Measurements from ENCODE around the gene NIPBL. TPM values are rescaled to one million over a fixed set of nuclear protein-coding genes. Genes with fewer than 3 reads are reported as not detected.
A peak's percentile ranks its signal among the peaks of the same experiment; 100 is the strongest.
"Not testable (repeated sequence)": the region's sequence is repeated elsewhere in the genome, so short reads cannot be mapped to it uniquely, and the experiment has no call there.

Gene NIPBL
- total RNA-seq, 1 donor, result 52.8 TPM

DNA sequence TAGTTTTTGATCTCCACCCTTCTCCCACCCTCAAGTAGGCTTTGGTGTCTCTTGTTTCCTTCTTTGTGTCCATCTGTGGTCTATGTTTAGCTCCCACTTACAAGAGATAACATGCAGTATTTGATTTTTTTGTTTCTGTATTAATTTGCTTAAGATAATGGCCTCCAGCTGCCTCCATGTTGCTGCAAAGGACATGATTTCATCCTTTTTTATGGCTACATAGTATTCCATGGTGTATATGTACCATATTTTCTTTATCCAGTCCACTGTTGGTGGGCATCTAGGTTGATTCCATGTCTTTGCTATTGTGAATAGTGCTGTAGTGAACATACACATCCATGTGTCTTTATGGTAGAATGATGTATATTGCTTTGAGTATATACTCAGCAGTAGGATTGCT, 24.5 kb downstream of the NIPBL start:
- DNase-seq (ENCODE audit: low read depth in 2 of 3, low spot score in 2 of 3), result not testable (repeated sequence)

DNA sequence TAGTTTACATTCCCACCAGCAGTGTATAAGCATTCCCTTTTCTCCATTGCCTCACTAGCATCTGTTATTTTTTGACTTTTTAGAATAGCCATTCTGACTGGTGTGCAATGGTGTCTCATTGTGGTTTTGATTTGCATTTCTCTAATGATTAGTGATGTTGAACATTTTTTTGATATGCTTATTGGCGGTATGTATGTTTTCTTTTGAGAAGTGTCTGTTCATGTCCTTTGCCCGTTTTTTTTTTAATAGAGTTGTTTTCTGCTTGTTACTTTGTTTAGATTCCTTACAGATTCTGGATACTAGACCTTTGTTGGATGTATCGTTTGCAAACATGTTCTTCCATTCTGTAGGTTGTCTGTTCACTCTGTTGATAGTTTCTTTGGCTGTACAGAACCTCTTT, 25.3 kb downstream of the NIPBL start:
- no peak for DNase-seq (ENCODE audit: low read depth in 2 of 3, low spot score in 2 of 3)

DNA sequence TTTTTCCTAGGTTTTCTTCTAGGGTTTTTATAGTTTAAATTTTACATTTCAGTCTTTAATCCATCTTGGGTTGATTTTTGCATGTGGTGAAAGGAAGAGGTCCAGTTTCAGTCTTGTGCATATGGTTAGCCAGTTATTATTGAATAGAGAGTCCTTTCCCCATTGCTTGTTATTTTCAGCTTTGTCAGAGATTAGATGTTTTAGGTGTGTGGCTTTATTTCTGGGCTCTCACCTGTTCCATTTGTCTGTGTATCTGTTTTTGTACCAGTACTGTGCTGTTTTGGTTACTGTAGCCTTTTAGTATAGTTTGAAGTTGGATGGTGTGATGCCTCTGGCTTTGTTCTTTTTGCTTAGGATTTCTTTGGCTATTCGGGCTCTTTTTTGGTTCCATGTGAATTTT, 25.8 kb downstream of the NIPBL start:
- no peak for DNase-seq (ENCODE audit: low read depth in 2 of 3, low spot score in 2 of 3)

DNA sequence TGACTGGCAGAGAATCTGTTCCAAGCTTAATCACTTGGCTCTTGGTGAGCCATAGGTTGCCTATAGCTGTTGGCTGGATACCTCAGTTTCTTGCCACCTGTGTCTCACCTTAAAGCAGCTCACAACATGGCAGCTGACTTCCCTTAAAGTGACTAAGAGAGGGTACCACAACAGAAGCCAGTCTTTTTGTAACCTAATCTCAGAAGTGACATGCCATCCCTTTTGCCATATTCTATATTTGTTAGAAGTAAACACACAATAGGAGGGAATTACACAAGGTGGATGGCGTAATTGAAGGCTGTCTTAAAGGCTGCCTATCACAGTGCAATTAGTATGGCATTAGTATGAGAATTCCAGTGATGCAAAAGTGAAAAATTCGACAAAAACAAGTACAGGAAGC, 28.1 kb downstream of the NIPBL start:
- DNase-seq (ENCODE audit: low read depth in 2 of 3, low spot score in 2 of 3), result no peak

DNA sequence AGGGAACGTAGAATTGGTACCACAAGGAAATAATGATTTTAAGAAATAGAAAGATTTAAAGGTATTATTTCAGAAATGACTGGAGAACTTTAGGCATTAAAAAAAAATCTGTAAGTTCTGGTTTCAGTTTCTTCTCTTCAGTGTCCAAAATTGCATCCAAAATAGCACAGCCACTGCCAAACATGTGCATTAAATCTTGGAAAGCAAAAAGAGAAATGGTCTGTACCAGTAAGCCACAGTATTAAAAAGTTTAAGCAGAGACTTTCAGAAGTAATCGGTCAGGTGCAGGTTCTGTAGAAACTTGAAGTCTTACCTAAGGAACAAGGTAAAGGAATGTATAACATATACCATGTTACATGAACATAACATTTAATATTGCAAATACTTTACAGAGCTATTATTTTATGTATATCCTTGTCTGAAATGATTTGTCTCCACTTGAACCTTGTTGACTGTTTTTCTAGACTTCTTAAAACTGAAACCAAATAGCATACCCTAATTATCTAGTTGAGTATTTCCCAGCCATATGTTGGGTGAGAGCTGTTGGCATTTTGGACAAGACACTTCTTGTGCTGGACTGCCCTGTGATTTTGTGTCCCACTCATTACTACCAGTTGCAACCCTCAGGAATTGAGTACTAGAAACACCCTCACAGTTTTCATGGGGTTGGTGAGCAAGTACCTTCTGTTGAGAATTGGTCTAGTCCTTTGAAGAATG, 32.1 kb downstream of the NIPBL start:
- DNase-seq (ENCODE audit: low read depth in 2 of 3, low spot score in 2 of 3), result peak in 1 of 3 donors; percentile 6

DNA sequence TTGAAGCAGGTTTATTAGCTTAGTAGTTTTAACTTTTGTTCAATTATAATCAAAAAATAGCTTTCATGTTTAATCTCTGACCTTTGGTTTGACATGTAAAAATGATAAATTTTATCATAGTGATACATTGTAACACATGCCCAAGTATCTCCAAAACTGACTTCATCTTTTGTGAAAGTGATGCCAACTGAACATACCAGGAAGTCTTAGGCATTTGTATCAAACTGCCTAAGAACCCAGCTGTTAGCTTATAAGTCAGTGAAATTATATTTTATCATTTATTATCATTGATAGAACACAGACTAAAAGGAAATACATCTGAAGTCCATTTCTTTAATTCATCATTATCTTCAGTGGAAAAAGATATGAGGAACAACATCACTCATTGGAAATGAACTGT, 39.1 kb downstream of the NIPBL start:
- no peak for DNase-seq (ENCODE audit: low read depth in 2 of 3, low spot score in 2 of 3)

DNA sequence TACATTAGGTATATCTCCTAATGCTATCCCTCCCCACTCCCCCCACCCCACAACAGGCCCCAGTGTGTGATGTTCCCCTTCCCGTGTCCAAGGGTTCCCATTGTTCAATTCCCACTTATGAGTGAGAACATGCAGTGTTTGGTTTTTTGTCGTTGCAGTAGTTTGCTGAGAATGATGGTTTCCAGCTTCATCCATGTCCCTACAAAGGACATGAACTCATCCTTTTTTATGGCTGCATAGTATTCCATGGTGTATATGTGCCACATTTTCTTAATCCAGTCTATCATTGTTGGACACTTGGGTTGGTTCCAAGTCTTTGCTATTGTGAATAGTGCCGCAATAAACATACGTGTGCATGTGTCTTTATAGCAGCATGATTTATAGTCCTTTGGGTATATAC, 40.0 kb downstream of the NIPBL start:
- not testable (repeated sequence) for DNase-seq (ENCODE audit: low read depth in 2 of 3, low spot score in 2 of 3)

DNA sequence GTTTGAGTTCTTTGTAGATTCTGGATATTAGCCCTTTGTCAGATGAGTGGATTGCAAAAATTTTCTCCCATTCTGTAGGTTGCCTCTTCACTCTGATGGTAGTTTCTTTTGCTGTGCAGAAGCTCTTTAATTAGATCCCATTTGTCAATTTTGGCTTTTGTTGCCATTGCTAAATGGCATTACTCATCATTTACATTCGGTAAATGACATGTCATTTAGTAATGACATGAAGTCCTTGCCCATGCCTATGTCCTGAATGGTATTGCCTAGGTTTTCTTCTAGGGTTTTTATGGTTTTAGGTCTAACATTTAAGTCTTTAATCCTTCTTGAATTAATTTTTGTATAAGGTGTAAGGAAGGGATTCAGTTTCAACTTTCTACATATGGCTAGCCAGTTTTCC, 40.8 kb downstream of the NIPBL start:
- not testable (repeated sequence) for DNase-seq (ENCODE audit: low read depth in 2 of 3, low spot score in 2 of 3)

DNA sequence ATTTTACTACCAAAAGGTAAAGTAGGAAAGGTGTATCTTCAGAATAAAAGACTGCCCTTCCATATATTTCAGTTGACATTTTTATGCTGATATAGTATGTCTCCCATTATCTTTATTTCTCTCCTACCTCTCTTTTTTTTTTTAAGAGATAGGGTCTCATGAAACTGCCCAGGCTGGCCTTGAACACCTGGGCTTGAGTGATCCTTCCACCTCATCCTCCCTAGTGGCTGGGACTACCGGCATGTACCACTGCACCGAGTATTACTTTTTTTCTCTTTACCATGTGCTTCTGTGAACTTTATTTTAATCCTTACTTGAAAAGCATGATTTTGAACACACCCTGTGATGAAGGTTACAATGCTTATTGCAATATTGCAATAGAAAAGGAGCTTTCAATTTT, 42.7 kb downstream of the NIPBL start:
- no peak for DNase-seq (ENCODE audit: low read depth in 2 of 3, low spot score in 2 of 3)

DNA sequence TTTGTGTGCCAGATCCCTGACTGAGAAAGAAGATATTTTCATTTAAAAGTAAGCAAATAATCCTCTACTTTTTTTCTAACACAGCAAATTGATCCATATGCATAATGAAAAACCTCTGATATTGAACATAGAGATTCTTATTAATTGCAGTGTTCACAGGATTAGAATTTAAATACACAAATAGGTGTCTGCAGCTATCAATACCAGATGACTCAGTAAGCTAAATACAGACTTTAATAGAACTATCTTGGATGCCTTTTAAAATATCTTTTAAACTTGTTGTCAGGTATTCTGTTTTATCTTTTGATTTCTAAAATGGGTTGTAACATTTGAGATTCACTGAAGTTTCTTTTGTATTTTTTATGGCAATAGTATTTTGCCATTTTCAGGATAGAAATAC, 43.1 kb downstream of the NIPBL start:
- no peak for DNase-seq (ENCODE audit: low read depth in 2 of 3, low spot score in 2 of 3)

DNA sequence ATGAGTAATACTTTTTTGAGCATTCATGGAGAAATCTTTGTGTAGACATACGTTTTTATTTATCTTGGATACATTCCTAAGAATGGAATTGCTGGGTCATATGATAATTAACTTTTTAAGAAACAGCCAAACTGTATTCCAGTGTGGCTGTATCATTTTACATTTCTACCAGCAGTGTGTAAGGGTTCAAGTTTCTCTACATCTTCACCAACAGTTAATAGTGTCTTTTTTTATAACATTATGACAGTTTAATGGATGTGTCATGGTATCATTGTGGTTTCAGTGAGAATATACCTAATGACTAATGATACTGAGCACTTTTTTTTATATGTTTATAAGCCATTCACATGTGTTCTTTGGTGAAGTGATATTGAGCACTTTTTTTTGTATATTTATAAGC, 52.4 kb downstream of the NIPBL start:
- DNase-seq (ENCODE audit: low read depth in 2 of 3, low spot score in 2 of 3), result peak in 1 of 3 donors; percentile 7

DNA sequence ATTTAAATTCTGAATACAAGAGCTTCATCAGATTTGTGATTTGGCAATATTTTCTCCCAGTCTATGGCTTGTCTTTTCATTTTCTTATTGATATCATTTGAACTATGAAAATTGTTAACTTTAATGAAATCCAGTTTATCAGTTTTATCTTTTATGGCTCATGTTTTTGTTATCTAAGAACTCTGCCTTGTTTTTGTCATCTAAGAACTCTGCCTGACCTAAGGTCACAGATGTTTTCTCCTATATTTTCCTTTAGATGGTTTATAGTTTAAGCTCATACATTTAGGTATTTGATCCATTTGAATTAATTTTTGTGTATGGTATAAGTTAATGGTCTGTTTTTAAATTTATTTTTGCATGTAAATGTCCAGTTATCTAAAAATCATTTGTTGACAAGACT, 52.9 kb downstream of the NIPBL start:
- DNase-seq (ENCODE audit: low read depth in 2 of 3, low spot score in 2 of 3), result no peak

DNA sequence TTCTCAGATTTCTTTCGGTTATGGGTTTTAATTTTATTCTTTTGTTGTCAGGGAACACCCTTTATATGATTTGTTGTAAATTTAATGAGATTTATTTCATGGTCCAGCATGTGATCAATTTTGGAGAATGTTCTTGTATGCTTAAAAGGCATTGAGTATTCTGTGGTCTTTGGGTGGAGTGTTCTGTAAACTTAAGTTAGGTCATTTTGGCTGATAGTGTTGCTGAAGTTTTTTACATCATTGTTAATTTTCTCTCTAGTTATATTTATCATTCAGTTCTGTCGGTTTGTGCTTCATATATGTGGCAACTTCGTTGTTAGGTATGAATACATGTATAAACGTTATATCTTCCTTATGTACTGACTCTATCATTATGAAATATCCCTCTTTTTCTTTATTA, 55.5 kb downstream of the NIPBL start:
- no peak for DNase-seq (ENCODE audit: low read depth in 2 of 3, low spot score in 2 of 3)

DNA sequence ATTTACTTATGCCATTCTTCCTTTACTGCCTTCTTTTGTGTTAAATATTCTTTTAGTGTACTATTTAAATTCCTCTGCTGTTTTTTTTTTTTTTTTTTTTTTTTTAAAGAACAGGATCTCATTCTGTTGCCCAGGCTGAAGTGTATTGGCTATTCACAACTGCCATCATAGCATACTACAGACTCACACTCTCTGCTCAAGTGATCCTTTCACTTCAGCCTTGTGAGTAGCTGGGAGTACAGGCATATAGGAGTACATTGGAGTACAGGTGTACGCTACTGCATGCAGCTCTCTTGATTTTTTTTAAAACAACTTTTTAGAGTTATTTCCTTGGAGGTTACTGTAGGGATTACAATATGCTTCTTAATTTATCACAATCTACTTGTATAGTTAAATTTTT, 56.1 kb downstream of the NIPBL start:
- no peak for DNase-seq (ENCODE audit: low read depth in 2 of 3, low spot score in 2 of 3)

DNA sequence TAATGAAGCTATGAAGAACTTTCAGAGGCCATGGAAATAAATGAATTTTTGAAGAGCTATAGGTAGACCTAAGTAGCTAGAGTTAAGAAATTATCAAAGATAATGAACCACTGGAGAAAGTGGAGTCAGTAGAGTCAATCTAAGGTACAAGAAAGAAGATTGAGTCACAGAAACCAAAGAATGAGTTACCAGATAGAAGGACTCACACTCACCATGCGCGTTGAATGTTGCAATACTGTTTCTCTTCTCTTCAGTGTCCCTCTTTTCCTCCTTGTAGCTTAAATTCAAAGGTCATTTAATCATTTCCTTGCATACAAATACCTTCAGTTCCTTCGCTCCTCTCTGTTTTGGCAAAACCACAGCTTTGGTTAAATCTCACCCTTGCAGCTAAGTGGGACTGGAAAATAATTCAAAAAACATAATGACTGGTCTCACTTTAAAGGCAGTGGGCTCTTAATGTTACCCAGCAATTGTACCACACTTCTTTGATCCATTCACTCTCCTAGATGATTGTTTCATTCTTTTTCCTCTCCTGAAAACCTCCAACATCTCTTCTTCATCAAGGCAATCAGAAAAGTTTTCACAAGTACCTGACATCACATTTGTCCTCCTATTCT, 58.3 kb downstream of the NIPBL start:
- DNase-seq (ENCODE audit: low read depth in 2 of 3, low spot score in 2 of 3), result no peak

DNA sequence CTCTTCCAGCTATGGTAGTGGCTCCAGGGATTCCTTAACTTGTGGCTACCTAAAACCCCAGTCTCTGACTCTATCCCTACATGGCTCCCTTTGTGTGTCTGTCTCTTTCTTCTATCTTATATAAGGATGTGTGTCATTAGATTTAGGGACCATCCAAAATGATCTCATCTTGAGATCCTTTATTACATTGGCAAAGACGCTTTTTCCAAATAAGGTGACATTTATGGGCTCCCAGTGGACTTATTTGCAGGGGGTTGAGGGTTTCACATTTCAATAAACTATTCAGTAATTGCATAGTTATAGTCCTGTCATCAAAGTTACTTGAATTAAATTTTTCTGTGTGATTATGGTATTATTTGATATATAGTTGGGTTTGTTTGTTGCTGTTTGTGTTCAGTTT, 59.2 kb downstream of the NIPBL start:
- DNase-seq (ENCODE audit: low read depth in 2 of 3, low spot score in 2 of 3), result no peak

DNA sequence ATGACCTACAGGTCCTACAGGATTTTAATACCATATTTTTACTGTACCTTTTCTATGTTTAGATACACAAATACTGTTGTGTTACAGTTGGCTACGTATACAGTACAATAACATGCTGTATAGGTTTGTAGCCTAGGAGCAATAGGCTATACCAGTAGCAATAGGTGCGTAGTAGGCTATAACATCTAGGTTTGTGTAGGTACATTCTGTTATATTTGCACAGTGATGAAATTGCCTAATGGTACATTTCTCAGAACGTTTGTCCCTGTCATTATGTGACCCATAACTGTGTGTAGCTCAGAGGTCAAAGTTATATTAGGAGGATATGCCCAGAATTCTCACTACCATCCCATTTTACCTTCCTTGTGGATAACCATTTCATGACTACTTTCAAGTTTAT, 59.7 kb downstream of the NIPBL start:
- DNase-seq (ENCODE audit: low read depth in 2 of 3, low spot score in 2 of 3), result no peak

DNA sequence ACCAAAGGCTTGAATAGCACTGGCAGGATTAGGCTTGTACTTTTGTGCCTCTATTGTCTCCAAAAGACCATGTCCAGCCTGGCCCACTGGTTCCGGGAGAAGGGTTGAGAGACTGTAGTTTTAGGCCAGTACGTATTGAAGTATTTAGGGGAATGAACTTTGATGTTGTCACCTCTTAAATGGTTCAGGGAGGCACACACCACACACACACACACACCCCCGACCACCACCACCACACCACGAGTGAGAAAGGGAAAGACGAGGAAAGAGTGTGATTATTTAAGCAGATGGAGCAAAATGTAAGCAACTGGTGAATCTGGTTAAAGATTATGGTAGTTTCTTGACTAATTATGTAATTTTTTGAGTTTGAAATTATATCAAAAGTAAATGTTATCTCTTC, 61.6 kb downstream of the NIPBL start:
- DNase-seq (ENCODE audit: low read depth in 2 of 3, low spot score in 2 of 3), result no peak

DNA sequence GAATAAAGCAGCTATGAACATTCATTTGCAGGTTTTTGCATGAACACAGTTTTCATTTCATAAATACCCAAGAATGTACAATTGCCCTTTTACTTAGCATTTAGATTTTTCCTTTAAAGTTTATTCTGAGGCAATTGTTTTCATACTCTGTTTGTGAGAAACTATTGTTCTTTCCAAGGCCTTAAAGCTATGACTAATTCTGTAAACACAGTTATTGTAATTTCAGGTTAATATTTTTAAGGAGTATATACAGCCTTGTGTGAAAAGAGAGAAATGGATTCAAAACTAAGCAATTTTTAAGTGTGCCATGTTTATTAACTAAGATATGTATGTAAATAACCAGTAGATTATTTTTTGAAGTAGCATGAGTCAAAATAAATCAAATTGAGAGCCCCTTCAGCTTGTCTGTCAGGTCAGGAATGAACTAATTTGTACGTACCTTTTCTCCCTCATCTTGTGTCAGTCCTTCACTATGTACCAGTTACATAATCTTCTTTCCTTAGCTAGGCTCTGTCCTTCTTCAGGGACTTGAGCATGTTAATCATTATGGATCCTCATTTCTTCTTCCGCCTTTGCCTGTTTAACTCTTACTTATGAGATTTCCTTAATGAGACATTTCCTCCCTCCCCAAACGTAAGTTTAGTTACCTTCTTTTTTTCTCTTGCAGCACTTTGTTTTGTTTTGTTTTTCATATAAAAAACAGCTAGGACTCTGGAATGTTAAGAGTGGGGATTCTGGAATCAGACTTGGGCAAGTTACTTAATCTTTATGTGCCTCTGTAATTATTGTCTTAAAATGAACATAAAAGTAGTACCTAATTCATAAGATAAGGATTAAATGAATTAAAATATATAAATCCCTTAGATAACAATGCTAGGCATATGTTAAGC, 63.6 kb downstream of the NIPBL start:
- DNase-seq (ENCODE audit: low read depth in 2 of 3, low spot score in 2 of 3), result no peak

DNA sequence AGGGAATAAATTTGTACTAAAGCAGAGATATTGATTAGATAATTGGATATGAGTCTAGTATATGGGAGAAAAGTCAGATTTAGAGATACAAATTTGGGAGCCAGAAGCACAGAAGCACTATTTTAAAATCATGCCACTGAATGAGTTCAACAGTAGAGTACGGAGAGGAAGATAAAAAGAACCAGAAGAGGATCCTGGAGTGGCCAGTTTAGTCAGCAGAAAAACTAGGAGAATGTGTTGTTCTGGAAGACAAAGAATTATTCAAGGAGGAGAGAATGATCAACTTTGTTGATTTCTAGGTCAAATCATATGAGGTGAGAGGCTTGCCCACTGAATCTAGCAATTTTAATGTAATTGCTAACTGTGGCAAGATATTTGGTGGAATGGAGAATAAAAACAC, 67.0 kb downstream of the NIPBL start:
- DNase-seq (ENCODE audit: low read depth in 2 of 3, low spot score in 2 of 3), result no peak

DNA sequence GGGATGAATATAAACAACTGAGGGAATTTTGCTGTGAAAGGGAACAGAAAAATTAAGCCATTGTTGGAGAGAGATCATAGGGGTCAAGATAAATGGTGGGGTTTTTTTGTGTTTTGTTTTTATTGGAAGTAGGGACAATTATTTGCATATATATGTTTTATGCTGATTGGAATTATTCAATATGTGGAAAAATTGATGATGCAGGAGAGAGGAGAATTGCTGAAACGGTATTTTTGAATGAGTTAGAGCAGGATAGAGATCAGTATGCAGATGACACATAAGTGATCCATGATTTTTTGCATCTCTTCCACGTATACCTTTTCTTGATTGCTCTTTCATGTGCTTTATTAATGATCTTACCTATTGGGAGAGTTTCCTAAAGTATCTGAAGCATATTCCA, 67.5 kb downstream of the NIPBL start:
- DNase-seq (ENCODE audit: low read depth in 2 of 3, low spot score in 2 of 3), result no peak

Measured in hematopoietic multipotent progenitor cell (in vitro differentiated cells).